Spleen (tissue), 3 donors: ENCODE results near the gene BOLL.

Experiments
- POLR2A ChIP-seq, 3 donors: fragments of 450-650 bp; IDR thresholded peaks; one replicate each; pipeline ENCODE4 v1.5.1; 2017; ENCODE audit warnings: antibody characterized with exemption in 3 of 3, mild to moderate bottlenecking in 1 of 3
- POLR2AphosphoS5 ChIP-seq, 3 donors: sonication (generic); formaldehyde crosslinking; IDR thresholded peaks; one replicate each; pipeline ENCODE4 v1.5.1; 2017; ENCODE audit warnings: antibody characterized with exemption in 3 of 3

DNA sequence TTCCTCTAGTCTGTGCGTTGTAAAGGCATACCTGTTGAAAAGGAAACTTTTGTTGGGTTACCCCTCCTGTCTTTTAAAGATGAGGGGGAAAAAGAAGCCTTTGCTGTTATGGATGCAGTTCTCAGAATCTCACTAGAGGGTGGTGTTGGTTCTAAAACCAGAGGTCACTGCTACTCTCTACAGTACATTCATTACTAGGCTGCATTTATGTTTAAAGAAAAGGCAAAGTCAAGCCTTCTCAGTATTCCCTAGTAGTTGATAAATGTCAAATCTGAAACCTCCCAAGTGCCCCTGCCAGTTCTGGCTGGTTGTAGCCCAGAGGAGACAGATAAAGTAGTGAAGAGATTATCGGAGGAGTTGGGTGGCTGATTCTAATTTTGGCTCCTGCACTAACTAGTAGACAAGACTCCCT is 17.9 kb upstream of the BOLL start:
- TF ChIP-seq POLR2A (IDR thresholded peaks at IDR 0.05) (no peak), POLR2AphosphoS5 (IDR thresholded peaks at IDR 0.05) (no peak)
